ACHN (cell line): ENCODE data around the gene CELSR1.
A peak's percentile ranks its signal among the peaks of the same experiment; 100 is the strongest.

ENCODE experiments used
- DNase-seq: peaks from one replicate; pipeline ENCODE4 v3.0.0-alpha.2; 2015
- in situ Hi-C: cut with HindIII; loops from 2 replicates; pipeline ENCODE4 v1.10.0; 2017; ENCODE audit warnings: low sequenced_read_pairs, low pct_ligation_motif_present, low pct_unique_long_range_greater_than_20kb

The CELSR1 gene

DNA sequence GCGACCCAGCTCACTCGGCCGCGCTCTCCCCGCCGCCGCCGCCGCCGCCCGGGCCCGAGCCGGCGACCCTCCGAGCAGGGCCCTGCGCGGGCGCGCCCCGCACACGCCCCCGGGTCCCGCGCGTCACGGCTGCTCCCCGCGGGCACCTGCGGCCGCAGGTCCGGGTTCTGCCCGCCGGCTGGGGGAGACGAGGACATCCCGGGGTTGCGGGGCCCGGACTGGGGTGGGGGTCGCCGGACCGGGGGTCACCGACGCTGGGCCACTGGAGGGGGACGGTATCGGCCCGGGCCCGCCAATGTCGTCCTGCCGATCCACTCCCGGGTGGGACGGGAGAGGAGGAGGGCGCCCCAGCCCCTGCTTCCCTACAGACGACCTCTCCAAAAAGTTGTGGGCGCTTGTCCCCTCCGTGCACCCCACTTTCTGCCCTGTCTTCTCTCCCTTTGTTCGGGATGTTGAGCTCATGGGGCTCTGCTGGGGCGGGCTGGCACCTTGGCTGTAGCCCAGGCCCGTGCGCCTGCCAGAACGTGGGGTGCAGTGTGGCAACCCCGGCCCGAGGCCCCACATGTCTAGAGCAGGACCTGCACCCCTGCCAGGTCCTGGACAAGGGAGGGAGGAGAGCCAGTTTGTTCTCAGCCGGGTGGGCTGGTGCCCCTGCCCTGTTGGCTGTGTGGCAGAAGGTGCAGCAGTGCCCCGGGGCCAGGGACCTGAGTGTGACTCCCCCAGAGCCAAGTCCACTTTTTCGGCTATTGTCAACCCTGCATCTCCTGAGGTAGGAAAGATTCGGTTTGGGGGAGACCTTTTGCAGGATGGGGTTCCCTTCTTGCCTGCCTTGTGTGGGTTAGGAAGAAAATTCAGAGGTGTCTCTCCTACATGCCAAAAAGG is 40.2 kb upstream of the CELSR1 start:
- in situ Hi-C loops: no loop called here
- no peak for DNase-seq

DNA sequence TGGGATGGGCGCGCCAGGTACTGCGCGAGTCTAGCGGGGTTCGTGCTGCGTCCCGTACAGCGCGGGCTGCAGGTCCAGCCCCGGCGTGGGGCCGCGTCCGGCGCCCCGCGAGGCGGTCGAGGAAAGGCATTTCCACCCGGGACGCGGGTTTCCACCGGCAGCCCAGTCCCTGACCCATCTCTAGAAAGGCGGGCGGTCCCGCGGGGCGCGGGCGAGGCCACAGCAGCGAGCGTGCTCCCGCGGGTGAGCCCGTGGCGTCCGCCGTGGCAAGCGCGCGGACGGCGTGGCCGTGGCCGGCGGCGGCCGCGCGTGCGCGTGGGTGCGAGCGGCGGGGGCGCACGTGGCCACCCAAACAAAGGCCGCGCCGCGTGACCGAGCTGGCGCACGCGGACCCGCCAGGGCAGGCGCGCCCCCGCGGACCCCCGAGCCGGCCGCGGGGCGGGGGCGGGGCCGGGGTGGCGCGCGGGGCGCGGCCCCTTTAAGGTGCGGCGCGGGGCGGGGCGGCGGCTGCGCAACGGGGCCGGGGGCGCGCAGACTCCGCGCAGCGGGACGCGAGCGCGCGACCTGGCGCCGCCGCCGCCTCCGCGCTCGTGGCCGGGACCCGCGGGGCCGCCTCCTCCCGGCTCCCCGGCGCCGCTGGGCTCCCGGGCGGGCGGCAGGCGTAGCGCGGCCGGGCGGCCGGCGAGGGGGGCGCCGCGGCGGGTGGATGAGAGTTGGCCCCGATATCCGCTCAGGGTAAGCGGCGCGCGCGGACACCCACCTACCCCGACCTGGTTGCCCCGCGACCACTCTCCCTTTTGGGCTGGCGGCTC is 39.3 kb upstream of the CELSR1 start:
- DNase-seq: peak; percentile 48
- in situ Hi-C loops: no loop called here

DNA sequence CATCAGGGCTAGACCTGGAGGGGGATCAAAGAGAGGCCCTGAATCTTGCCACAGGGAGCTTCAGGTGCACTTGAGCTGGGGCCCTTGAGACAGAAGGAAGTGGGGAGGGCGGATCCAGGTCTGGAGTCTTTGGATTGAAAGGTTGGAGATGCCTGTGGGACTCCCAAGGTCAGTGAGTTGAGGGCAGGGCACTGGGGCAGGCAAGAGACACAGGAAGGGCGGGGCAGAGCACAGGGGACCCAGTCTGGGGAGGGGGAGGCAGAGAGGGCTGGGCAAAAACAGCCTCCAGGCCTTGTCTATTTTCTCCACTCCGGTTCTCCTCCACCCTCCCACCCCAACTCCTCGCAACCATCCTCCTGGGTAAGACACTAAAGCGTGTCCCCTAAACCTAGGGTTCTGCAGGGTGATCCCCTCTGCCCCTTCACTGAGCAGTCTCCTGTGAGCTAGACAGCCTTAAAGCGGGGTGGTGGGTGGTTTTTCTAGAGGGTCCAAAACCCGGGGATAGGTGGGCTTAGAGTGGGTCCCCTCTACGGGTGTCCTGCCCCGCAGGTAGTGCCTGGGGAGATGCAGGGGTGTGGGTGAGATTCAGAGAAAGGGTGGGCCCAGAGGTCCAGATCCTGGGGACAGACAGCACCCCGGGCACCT is 38.6 kb upstream of the CELSR1 start:
- no peak for DNase-seq
- in situ Hi-C loops: no loop called here

DNA sequence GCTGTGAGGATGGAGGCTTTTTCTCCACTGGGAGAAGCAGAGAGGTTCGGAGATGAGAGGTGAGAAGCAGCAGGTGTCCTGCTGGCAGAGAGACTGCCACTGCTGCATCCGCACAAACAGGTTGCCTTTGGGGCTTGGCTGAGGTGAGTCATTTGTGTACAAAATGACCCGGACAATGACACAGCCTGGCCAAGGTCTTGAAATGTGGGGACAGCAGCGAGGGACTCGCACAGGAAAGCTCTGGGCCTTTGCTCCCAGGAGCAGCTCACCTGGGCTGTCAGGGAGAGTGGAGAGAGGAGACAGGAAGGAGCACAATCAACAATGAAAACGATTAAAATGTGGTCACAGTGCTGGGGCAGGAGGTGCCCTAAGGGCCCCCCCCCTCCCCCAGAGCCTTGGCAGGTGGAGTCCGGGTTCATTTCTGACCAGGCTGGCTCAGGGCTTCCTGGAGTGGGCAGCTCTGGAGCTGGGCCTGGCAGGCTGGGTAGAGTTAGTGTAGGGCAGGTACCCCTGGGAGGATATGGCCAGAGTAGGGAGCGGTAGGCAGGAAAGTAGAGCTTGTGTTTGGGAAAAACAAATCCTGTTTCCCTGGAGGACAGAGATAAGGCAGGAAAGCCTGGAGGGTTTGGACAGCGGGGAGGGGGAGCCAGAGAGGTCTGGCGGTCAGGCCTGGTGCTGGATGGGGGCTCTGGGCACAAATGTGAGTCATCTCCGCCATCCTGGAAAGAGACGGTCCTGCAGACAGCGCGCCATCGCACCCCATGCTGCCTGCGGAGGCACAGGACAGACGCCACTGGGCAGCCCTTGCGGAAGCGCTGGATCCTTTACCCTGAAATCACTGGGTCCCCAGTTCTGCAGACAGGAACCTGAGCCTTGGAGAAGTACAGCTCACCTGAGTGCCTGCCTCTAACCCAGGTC is 37.8 kb upstream of the CELSR1 start:
- DNase-seq: no peak
- in situ Hi-C loops: no loop called here

DNA sequence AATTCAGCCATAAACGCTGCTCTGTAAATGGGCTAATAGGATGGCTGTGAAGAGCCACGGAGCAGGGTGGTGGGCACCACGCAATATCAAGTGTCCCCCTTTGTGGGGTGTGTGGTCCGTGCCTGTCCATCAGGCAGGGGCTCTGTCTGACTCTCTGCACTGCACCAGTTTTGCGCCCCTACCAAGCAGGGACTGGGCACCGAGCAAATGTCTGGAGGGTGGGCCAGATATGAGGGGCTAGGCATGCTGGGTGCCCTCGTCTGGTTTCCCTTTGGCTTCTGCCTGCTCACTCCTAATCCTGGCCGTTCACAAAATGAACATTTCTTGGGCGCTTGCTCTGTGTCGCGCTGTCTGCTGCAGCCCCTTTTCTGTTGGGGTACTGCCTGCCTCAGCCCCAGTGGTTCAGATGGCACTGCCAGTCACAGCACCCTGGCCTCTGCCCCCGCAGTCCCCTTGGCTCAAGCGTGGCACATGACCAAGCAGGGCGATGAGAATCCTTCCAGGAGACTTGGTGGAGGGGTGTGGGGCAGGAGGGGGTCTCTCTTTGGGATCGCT is 37.1 kb upstream of the CELSR1 start:
- in situ Hi-C loops: no loop called here
- no peak for DNase-seq

DNA sequence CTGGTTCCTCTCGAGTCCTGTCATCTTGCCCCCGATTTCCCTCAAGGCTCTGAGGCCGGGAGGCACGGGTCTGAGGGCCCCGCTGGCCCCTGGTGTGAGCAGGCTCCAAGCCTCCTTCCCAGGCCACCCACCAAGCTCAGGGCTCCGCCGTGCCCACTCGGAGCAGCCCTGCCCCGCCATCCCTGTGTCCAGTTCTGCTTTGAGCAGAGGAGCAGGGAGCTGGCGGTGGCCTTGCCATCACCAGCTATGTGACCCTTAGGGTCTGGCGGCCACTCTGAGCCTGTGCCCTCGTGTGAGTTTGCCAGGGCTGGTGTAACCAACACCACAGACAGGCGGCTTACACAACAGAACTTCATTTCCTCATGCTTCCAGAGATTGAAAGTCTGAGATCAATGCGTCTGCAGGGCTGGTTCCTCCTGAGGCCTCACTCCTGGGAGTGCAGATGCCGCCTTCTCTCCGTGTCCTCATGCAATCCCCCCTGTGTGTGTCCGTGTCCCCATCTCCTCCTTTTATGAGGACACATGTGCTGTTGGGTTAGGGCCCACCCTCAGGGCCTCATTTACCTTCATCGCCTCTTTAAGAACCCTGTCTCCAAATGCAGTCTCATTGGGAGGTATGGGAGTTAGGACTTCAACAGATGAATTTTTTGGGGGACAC is 36.5 kb upstream of the CELSR1 start:
- in situ Hi-C loops: no loop called here
- no peak for DNase-seq

DNA sequence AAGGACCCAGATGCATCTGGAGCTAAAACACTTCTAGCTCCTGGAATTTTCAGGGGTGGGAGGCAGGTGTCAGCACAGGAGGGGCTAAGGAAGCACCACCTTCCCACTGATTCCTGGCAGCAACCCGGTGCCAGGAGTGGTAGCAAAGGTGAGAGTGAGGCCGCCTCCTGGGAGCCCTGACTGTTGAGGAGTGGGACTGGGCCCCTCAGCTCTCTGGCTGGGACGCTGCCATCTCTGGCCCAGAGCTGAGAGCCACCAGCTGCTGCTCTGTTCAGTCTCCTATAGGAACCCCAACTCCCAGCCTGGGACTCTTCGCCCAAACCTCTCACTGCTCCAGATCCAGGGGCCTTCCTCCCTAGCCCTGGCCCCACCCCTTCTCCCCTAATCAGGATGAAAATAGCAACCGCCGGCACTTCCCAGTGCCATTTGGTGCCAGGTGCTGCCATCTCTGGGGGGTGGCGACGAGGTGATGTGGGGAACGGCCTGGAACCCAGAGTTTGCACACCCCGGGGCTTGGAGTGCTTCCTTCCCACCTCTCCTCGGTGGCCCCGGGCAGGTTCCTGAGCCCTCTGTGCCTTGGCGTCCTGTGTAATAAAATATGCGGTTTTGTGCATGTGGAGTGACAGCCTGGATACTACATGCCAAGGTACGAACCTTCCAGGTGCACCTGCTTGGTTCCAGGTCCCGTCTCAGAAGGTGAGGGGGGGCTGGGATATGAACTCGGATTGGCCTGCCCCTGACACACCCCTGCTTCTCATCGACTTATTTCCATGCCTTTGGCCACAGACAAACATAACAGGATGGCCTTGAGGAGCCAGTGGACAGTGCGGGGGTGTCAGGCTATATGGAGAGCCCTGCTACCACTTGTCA is 35.7 kb upstream of the CELSR1 start:
- in situ Hi-C loops: no loop called here
- no peak for DNase-seq

DNA sequence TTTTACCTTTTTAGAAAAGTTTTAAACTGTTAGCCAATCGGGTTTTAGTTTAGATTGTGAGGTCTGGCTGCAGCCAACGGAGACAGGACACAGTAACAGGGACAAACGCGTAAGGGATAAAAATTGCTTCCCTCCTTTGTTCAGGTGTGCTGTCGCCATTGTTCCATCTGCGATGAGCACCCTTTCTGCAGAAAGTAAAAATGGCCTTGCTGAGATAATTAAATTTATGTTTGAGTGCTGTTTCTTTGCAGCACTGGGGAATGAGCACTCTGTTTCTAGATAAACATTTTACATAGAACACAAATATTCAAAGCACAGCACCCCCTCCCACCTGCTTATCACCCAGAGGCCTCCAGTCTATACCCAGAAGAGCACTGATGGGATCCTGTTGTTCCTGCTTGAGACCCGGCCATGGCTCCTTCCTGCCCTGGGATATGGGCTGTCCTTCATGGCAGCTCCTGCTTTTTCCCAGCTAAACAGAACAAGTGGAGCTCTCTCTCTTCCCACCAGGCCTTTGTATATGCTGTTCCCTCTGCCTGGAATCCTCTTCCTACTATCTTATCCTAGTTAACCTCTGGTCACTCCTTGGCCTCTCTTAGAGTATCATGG is 34.3 kb upstream of the CELSR1 start:
- no peak for DNase-seq
- in situ Hi-C loops: no loop called here

DNA sequence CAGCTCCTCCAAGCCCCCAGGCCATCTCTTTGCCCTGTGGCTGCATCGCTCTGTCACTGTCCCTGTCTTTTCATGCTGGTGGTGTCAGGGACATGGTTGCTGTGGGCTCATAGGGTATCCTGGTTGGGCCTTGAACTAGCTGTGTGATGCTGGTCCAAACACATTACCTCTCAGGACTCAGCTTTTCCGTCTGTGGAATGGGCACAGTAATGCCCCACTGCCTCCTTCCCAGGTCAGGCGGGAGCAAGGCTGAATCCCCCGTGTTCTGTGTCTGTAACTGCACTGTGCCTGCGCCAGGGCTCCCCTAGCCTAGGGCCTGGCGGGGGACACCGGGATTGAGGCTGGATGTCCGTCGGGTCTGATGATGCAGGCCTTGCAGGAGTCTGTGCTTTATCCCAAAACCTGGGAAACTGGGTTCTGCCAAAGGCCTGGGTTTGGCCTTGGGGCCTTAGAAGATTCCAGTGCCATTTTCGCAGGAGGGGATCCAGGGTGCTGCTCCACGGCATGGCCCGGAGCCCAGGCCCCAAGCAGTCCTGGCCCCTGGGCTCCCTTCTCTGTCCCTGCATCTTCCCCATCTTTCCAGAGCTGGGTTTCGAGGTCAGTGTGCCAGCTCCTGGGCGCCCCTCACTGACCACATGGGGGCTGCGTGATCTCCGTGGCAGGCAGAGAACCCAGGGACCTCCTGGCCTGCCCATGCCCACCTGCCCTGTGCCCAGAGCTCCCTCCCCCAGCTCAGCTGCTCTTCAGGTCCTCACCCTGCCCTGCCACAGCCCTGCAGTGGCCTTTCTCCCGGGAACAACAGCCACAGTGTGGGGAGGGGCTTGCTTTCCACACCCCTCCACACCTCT is 32.7 kb upstream of the CELSR1 start:
- in situ Hi-C loops: no loop called here
- DNase-seq: no peak

DNA sequence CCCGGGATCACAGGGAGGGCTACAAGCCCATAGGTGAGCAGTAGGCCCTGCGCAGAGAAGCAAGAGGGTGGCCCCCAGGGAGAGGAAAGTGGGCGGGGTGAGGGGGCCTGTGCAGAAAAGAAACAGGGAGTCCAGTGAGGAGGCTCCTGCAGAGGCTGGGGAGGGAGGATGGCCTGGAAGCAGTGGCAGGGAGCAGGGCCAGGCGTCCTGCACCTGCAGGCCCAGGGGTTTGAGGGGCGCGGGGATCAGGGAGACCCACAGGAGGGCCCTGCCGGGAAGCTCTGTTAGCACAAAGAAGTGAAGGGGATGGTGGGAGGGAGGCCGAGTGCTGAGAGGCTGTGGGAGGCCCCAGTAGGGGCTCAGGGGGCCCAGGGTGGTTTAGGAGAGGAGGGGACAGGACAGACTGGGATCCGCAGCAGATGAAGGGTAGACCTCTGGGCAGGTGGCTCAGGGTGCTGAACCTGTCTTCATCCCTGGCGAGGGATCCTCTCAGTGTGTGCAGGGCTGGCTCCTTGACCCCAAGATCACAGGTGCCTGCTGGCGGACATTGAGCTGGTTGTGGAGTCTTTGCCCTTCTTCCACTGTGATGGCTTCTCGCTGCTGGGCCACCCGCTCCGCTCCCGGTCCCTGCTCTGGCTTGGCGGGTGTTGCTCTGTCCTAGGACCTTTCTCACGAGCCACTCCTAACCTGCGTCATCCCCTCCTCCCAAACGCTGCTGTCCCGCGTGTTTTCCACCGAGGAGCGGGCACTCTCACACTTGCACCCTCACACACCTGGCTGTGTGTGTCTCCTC is 31.8 kb upstream of the CELSR1 start:
- in situ Hi-C loops: no loop called here
- DNase-seq: no peak

DNA sequence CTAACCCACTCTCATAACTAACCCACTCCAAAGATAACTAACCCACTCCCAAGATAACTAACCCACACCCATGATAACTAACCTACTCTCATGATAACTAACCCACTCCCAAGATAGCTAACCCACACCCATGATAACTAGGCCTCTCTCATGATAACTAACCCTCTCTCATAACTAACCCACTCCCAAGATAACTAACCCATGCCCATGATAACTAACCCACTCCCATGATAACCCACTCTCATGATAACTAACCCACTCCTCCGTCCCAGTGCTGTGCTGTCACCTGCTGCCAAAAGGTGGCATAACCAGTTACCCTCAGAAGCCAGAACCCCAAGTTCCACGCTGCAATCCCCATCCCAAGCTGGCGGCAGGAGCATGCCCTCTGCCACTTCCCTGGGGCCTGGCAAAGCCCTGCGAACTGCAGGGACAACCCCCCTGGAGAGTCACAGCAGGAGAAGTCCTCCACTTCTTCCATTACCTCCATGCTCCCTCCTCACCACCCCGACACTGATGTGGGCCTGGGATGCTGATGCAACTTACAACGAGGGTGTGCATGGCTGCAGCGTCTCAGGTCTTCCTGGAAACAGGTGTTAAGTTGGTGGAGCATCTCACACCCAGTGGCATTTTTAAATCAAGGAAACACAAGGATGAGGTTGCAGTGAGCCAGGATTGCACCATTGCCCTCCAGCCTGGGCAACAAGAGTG is 30.8 kb upstream of the CELSR1 start:
- in situ Hi-C loops: no loop called here
- no peak for DNase-seq

DNA sequence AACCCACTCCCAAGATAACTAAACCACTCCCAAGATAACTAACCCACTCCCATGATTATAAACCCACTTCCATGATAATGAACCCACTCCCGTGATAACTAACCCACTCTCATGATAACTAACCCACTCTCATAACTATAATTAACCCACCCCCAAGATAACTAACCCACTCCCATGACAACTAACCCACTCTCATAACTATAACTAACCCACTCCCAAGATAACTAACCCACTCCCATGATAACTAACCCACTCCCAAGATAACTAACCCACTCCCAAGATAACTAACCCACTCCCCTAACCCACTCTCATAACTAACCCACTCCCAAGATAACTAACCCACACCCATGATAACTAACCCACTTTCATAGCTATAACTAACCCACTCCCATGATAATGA is 30.1 kb upstream of the CELSR1 start:
- DNase-seq: no peak
- in situ Hi-C loops: no loop called here

DNA sequence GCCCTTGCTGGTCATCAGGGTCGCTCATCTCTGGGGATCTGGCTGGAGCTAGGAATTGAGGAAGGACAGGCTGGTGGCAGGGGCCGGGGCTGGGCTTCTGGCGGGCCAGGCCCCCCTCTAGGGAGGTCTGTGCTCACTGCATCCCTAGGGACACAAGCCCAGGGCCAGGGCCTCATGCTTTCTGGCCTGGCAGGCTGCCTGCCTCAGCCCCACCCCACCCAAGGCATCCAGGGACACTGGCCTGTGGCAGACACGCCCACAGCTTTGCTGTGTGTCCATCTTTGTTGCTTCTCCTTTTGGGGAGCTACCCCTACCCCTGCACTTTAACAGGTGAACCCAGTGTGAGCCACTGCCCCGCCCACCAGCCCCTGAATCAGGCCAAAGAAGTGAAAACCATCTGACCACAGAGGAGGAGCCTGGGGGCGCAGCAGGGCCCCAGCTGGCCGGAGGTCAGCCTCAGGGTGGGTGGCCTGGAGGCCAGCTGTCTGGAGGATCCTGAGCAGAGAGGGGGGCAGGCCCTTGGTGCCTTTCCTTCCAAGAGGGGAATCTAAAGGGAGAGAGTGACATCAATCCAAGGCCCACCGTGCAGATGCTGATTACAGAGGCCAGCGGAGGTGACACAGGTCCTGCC is 26.8 kb upstream of the CELSR1 start:
- no peak for DNase-seq
- in situ Hi-C loops: no loop called here
